22Rv1 (cell line): Measurements from ENCODE around the gene HOXB13.
A peak's percentile ranks its signal among the peaks of the same experiment; 100 is the strongest.

Experiments
- H3K27ac ChIP-seq: fragments of 450-650 bp; 2 replicates; pipeline ENCODE4 v1.5.1; 2017
- CTCF ChIP-seq: fragments of 450-650 bp; IDR thresholded peaks from 2 replicates; pipeline ENCODE4 v1.5.1; 2017; ENCODE audit warnings: mild to moderate bottlenecking
- ZFX ChIP-seq: fragments of 450-650 bp; IDR thresholded peaks from 2 replicates; pipeline ENCODE4 v1.6.1; 2017; ENCODE audit warnings: antibody characterized with exemption, borderline replicate concordance

The HOXB13 gene

GRCh38 chr17:48690655-48691054, 37.9 kb downstream of the HOXB13 start:
- H3K27ac ChIP-seq = no peak overlapping the region
- TF ChIP-seq ZFX (no peak), CTCF (no peak)

GRCh38 chr17:48681609-48682008, 46.9 kb downstream of the HOXB13 start:
- no peak overlapping the region for H3K27ac ChIP-seq
- TF ChIP-seq CTCF (no peak), ZFX (no peak)

DNA sequence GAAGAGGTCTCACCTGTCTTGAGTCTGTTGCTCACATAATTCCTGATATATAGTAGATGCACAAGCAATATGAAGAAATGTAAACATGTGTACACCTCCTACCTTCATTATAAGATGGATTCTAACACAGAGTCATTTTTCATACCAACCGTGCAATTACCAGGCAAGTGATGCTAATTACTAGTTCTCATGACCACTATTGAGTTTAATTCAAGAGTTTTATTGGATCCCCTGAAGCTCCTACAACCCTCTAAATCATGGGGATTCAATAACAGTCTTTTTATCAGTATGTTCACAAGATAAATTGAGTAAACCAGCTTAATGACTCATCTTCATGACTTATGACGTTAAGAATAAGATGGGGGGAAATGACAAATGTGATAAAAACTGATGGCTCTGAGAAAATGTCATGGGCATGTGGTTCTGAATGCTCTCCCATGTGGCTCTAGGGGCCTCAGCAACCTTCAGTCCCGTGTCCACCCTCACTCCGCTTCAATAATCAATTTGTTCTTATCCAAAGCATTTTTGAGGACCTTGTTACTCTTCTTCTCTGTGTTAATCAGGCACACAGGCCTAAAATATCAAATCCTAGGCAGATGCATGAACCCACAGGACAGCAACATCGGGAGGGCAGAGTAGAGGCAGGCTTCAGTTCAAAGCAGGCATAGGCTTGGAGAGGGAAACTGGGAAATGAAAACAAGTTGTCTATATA, 49.0 kb downstream of the HOXB13 start:
- no peak for TF ChIP-seq ZFX
- TF ChIP-seq CTCF = no peak
- H3K27ac ChIP-seq = no peak overlapping the region

GRCh38 chr17:48678141-48678971, 50.2 kb downstream of the HOXB13 start:
- TF ChIP-seq ZFX = no peak
- TF ChIP-seq CTCF = peak; percentile 95
- H3K27ac ChIP-seq = no peak overlapping the region

DNA sequence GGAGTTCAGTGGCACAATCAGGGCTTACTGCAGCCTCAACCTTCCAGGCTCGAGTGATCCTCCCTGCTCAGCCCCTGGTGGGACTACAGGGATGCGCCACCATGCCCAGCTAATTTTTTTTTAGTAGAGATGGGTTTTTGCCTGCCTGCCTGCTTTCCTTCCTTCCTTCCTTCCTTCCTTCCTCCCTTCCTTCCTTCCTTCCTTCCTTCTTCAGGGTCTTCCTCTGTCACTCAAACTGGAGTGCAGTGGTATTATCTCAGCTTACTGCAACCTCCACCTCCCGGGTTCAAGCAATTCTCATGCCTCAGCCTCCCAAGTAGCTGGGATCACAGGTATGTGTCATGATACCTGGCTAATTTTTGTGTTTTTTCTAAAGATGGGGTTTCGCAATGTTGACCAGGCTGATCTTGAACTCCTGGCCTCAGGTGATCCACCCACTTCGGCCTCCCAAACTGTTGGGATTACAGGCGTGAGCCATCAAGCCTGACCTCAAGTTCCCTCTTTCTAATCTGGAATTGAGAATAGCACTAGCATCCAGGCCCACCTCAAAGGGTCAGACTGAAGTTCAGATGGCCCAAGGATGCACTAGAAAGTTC, 51.5 kb downstream of the HOXB13 start:
- H3K27ac ChIP-seq = no peak overlapping the region
- TF ChIP-seq ZFX = no peak
- TF ChIP-seq CTCF = no peak
